ENCODE results near the gene MYO1B. TPM values are rescaled to one million over a fixed set of nuclear protein-coding genes. Genes with fewer than 3 reads are reported as not detected.

The MYO1B gene
- polyA plus RNA-seq, 3 donors: 0.01 TPM; not detected in 2

DNA sequence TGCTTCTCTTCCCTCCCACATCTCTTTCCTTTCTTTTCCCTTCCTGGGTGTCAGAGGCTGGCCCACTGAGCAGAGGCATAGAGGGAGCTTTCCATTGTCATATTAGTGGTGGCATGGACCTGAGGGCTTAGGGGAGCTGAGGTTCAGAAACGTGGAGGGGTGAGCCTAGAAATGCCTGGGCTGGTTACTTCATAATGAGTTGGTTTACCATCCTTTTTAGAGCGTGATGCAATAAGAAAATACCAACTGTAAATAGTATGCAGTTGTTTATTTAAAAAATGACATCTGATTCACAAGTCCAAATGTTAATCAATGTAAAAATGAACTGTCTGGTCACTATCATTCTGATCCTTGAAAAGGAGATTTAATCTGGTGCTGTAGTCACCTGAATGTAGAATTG lies 46.3 kb downstream of the MYO1B start:
- Mint-ChIP-seq H3K36me3 (no peaks in the 10 kb centered on the region), H3K27ac (no peak overlapping the region), H3K9me3 (no peaks in the 10 kb centered on the region), H3K4me1 (no peaks in the 10 kb centered on the region), H3K27me3 (ENCODE audit: low read depth in 3 of 3) (no peaks in the 10 kb centered on the region), H3K4me3 (no peak overlapping the region)
- no CpG with 5 or more reads among the region's 2 CpGs for WGBS (ENCODE audit: insufficient coverage)
- no peaks in the 10 kb centered on the region for H3K27me3 ChIP-seq (ENCODE audit: control insufficient read depth in 2 of 2, insufficient read depth in 2 of 2, low read length in 2 of 2)
- H3K4me1 ChIP-seq (ENCODE audit: control insufficient read depth in 1 of 2, insufficient read depth in 2 of 2, low read length in 2 of 2): no peaks in the 10 kb centered on the region
- no peaks in the 10 kb centered on the region for H3K9me3 ChIP-seq (replicated peaks in 1 of 2; ENCODE audit: control insufficient read depth in 1 of 2, insufficient read depth in 1 of 2, low read length in 2 of 2)
- no peak for TF ChIP-seq CTCF (IDR thresholded peaks at IDR 0.05)
- no peak overlapping the region for H2AFZ ChIP-seq (ENCODE audit: insufficient read depth, low read depth, low read length, poor library complexity, severe bottlenecking)
- no peak overlapping the region for H3K4me2 ChIP-seq (replicated peaks; ENCODE audit: extremely low read depth, low read length, poor library complexity, severe bottlenecking)
- no peak overlapping the region for H3K27ac ChIP-seq (ENCODE audit: low read depth in 1 of 2, low read length in 2 of 2)
- H3K79me2 ChIP-seq (ENCODE audit: insufficient read depth, low read length): no peaks in the 10 kb centered on the region
- H3K4me3 ChIP-seq (replicated peaks in 1 of 3; ENCODE audit: low read depth in 2 of 3, low read length in 3 of 3): no peak overlapping the region
- intact Hi-C loops (cut with micrococcal nuclease): no loop called here
- H3K36me3 ChIP-seq (replicated peaks in 1 of 2; ENCODE audit: control insufficient read depth in 1 of 2, insufficient read depth in 2 of 2, low read length in 2 of 2): no peaks in the 10 kb centered on the region
- no peak for DNase-seq
- H3K9ac ChIP-seq (ENCODE audit: insufficient read depth, low read length, poor library complexity, severe bottlenecking): no peak overlapping the region
- H4K20me1 ChIP-seq (ENCODE audit: insufficient read depth, low read length): no peaks in the 10 kb centered on the region

GRCh38 chr2:191292869-191293268 lies 47.7 kb downstream of the MYO1B start:
- no peaks in the 10 kb centered on the region for H3K27me3 Mint-ChIP-seq (ENCODE audit: low read depth in 3 of 3)
- no peaks in the 10 kb centered on the region for H3K4me1 Mint-ChIP-seq
- no peaks in the 10 kb centered on the region for H3K36me3 ChIP-seq (replicated peaks in 1 of 2; ENCODE audit: control insufficient read depth in 1 of 2, insufficient read depth in 2 of 2, low read length in 2 of 2)
- no peaks in the 10 kb centered on the region for H3K36me3 Mint-ChIP-seq
- no peak overlapping the region for H3K4me3 Mint-ChIP-seq
- no peaks in the 10 kb centered on the region for H3K9me3 Mint-ChIP-seq
- no peak overlapping the region for H2AFZ ChIP-seq (ENCODE audit: insufficient read depth, low read depth, low read length, poor library complexity, severe bottlenecking)
- no peak for DNase-seq
- no peak overlapping the region for H3K9ac ChIP-seq (ENCODE audit: insufficient read depth, low read length, poor library complexity, severe bottlenecking)
- H3K9me3 ChIP-seq (replicated peaks in 1 of 2; ENCODE audit: control insufficient read depth in 1 of 2, insufficient read depth in 1 of 2, low read length in 2 of 2): no peaks in the 10 kb centered on the region
- no peaks in the 10 kb centered on the region for H3K27me3 ChIP-seq (ENCODE audit: control insufficient read depth in 2 of 2, insufficient read depth in 2 of 2, low read length in 2 of 2)
- TF ChIP-seq CTCF (IDR thresholded peaks at IDR 0.05): no peak
- no peaks in the 10 kb centered on the region for H4K20me1 ChIP-seq (ENCODE audit: insufficient read depth, low read length)
- no peak overlapping the region for H3K4me2 ChIP-seq (replicated peaks; ENCODE audit: extremely low read depth, low read length, poor library complexity, severe bottlenecking)
- intact Hi-C loops (cut with micrococcal nuclease): no loop called here
- no peak overlapping the region for H3K4me3 ChIP-seq (replicated peaks in 1 of 3; ENCODE audit: low read depth in 2 of 3, low read length in 3 of 3)
- H3K27ac Mint-ChIP-seq: no peak overlapping the region
- no peaks in the 10 kb centered on the region for H3K4me1 ChIP-seq (ENCODE audit: control insufficient read depth in 1 of 2, insufficient read depth in 2 of 2, low read length in 2 of 2)
- no peaks in the 10 kb centered on the region for H3K79me2 ChIP-seq (ENCODE audit: insufficient read depth, low read length)
- no peak overlapping the region for H3K27ac ChIP-seq (ENCODE audit: low read depth in 1 of 2, low read length in 2 of 2)

All from CD14-positive monocyte (primary cell).